Coronary artery (tissue), 2 donors: ENCODE results near the gene RBM4B.
"Not testable (repeated sequence)": the region's sequence is repeated elsewhere in the genome, so short reads cannot be mapped to it uniquely, and the experiment has no call there.

Experiments
- DNase-seq: peaks from one replicate; pipeline ENCODE4 v3.0.0-alpha.2; 2017; ENCODE audit warnings: low spot score
- H3K27ac ChIP-seq, 2 donors: fragments of 200-600 bp; sonication (generic); one replicate each; pipeline ENCODE4 v1.5.1; 2016 to 2019
- H3K4me3 ChIP-seq: fragments of 200-600 bp; sonication (generic); 2 replicates; pipeline ENCODE4 v1.5.1; 2016; ENCODE audit warnings: mild to moderate bottlenecking, moderate library complexity
- CTCF ChIP-seq: fragments of 200-600 bp; sonication (generic); IDR thresholded peaks from one replicate; pipeline ENCODE4 v1.5.1; 2019; ENCODE audit warnings: antibody characterized with exemption

Gene RBM4B

GRCh38 chr11:66652651-66653050 is 25.0 kb downstream of the RBM4B start:
- Histone ChIP-seq H3K4me3 (no peak overlapping the region), H3K27ac (no peak overlapping the region)
- no peak for TF ChIP-seq CTCF
- DNase-seq = no peak

- no peak overlapping the region for H3K27ac ChIP-seq
- no peak for DNase-seq
- H3K4me3 ChIP-seq = no peak overlapping the region
- no peak for TF ChIP-seq CTCF
These were observed 26.7 kb downstream of the RBM4B start for GRCh38 chr11:66651016-66651415.

GRCh38 chr11:66649903-66650302 is 27.8 kb downstream of the RBM4B start:
- Histone ChIP-seq H3K4me3 (no peak overlapping the region), H3K27ac (no peak overlapping the region)
- no peak for DNase-seq
- no peak for TF ChIP-seq CTCF

- Histone ChIP-seq H3K4me3 (no peak overlapping the region), H3K27ac (no peak overlapping the region)
- no peak for DNase-seq
- no peak for TF ChIP-seq CTCF
These were observed 30.9 kb downstream of the RBM4B start for GRCh38 chr11:66646828-66647227.

GRCh38 chr11:66643745-66644437 is 33.8 kb downstream of the RBM4B start:
- H3K4me3 ChIP-seq = peak overlapping the region; percentile 32
- no peak for DNase-seq
- no peak overlapping the region for H3K27ac ChIP-seq
- TF ChIP-seq CTCF = no peak

- H3K4me3 ChIP-seq = peak overlapping the region; percentile 89
- H3K27ac ChIP-seq = no peak overlapping the region
These were observed 35.9 kb downstream of the RBM4B start for GRCh38 chr11:66641834-66642233.

GRCh38 chr11:66639814-66640340 is 37.8 kb downstream of the RBM4B start:
- DNase-seq, H3K27ac ChIP-seq: not testable (repeated sequence)
- peak overlapping the region; percentile 89 for H3K4me3 ChIP-seq

More at GRCh38 chr11:66641834-66642233, 35.9 kb downstream of the RBM4B start:
- no peak for TF ChIP-seq CTCF
- DNase-seq = no peak
